NCI-H510A treated with DMSO at 0.1 percent for 48 hours (cell line): ENCODE results near the gene LRP1.

Experiments
- DNase-seq: peaks from one replicate; lab custom pipeline; 2025; lab: John Stamatoyannopoulos, UW

The LRP1 gene

GRCh38 chr12:57094208-57095160, 33.8 kb upstream of the LRP1 start:
- no peak for DNase-seq

GRCh38 chr12:57095440-57095839, 32.8 kb upstream of the LRP1 start:
- no peak for DNase-seq

- peak; percentile 90 for DNase-seq
Observed at GRCh38 chr12:57096099-57096572, 32.1 kb upstream of the LRP1 start.

- DNase-seq: no peak
Observed at GRCh38 chr12:57096748-57097553, 31.3 kb upstream of the LRP1 start.

GRCh38 chr12:57097554-57097835, 30.8 kb upstream of the LRP1 start:
- DNase-seq: no peak

GRCh38 chr12:57098546-57098945, 29.7 kb upstream of the LRP1 start:
- DNase-seq: no peak

- no peak for DNase-seq
Observed at GRCh38 chr12:57099047-57099714, 29.1 kb upstream of the LRP1 start.

GRCh38 chr12:57099766-57100165, 28.5 kb upstream of the LRP1 start:
- no peak for DNase-seq

GRCh38 chr12:57101892-57102695, 26.2 kb upstream of the LRP1 start:
- DNase-seq: no peak

- no peak for DNase-seq
Observed at GRCh38 chr12:57103856-57104255, 24.4 kb upstream of the LRP1 start.

- no peak for DNase-seq
Observed at GRCh38 chr12:57104292-57104910, 23.9 kb upstream of the LRP1 start.

GRCh38 chr12:57105011-57105753, 23.1 kb upstream of the LRP1 start:
- DNase-seq: no peak

- no peak for DNase-seq
Observed at GRCh38 chr12:57106021-57106708, 22.1 kb upstream of the LRP1 start.

GRCh38 chr12:57107456-57108155, 20.7 kb upstream of the LRP1 start:
- no peak for DNase-seq

GRCh38 chr12:57109207-57110103, 18.8 kb upstream of the LRP1 start:
- DNase-seq: no peak

GRCh38 chr12:57110104-57111030, 17.9 kb upstream of the LRP1 start:
- DNase-seq: peak; percentile 59
